Coronary artery (tissue), 2 donors: ENCODE data around the gene SOX6.

Experiments
- DNase-seq: peaks from one replicate; pipeline ENCODE4 v3.0.0-alpha.2; 2017; ENCODE audit warnings: low spot score
- H3K27ac ChIP-seq, 2 donors: fragments of 200-600 bp; sonication (generic); one replicate each; pipeline ENCODE4 v1.5.1; 2016 to 2019
- H3K4me3 ChIP-seq: fragments of 200-600 bp; sonication (generic); 2 replicates; pipeline ENCODE4 v1.5.1; 2016; ENCODE audit warnings: mild to moderate bottlenecking, moderate library complexity
- TF ChIP-seq, protein P1 (sequence below): fragments of 200-600 bp; sonication (generic); IDR thresholded peaks from one replicate; pipeline ENCODE4 v1.5.1; 2019; ENCODE audit warnings: antibody characterized with exemption

SOX6 gene

GRCh38 chr11:15967966-15968365 is 388.4 kb downstream of the SOX6 start:
- Histone ChIP-seq H3K4me3 (no peak overlapping the region), H3K27ac (peak overlapping the region; percentile 80 to 84)
- DNase-seq: no peak
- TF ChIP-seq, protein P1, sequence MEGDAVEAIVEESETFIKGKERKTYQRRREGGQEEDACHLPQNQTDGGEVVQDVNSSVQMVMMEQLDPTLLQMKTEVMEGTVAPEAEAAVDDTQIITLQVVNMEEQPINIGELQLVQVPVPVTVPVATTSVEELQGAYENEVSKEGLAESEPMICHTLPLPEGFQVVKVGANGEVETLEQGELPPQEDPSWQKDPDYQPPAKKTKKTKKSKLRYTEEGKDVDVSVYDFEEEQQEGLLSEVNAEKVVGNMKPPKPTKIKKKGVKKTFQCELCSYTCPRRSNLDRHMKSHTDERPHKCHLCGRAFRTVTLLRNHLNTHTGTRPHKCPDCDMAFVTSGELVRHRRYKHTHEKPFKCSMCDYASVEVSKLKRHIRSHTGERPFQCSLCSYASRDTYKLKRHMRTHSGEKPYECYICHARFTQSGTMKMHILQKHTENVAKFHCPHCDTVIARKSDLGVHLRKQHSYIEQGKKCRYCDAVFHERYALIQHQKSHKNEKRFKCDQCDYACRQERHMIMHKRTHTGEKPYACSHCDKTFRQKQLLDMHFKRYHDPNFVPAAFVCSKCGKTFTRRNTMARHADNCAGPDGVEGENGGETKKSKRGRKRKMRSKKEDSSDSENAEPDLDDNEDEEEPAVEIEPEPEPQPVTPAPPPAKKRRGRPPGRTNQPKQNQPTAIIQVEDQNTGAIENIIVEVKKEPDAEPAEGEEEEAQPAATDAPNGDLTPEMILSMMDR: no peak

- Histone ChIP-seq H3K27ac (peak overlapping the region in 1 of 2 donors; percentile 80), H3K4me3 (no peak overlapping the region)
- TF ChIP-seq, protein P1: no peak
- no peak for DNase-seq
Measured at GRCh38 chr11:15967166-15967565, 389.2 kb downstream of the SOX6 start.

DNA sequence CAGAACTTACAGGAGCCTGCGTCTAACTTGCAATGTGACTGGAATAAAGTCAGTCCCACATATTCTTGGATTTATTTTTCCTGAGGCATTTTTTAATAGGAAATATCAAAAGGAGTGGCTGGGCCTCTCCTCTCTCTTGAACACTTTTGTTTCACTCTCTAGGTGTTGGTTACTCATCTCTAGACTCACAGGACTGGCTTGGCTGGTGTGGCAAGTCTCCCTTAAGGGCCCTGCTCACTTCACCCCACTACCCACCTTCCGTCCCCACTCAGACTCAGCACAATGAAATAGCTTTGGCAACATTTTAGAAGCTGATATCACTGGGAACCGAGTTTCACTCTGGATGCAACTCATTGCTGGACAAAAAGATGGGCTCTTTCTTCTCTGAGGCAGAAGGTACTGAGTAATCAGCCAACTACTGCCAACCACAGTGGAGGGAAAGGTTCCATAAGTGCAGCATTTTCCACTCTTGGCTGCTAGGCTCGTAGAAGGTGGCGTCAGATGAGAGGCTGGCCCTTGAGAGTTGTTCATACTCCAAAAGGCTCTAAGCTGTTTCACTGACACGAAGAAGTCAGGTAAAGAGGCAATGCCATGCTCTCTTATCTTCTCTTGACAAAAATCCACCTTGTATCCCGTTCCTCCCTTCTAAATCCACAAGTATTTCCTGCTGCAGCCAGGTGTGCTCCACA is 390.6 kb downstream of the SOX6 start:
- TF ChIP-seq, protein P1: no peak
- Histone ChIP-seq H3K4me3 (no peak overlapping the region), H3K27ac (no peak overlapping the region)
- DNase-seq: no peak

DNA sequence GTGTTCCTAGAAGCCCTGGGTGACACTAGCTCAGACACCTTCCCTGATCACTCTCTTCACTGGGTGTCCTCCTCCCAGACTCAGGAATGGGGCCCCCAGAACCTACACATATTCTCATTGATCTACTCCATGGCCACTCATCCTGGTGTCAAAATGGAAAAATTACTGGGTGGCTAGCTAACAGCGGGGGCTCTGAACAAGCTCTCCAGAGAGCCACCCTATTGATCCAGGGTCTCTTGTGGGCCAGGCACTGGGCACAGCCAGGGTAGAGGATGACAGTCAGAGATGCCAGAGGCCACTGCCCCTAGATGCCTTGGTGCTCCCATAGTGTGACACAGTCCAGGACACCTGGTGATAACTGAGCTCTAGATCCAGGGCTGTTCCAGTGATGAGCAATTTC is 393.1 kb downstream of the SOX6 start:
- peak; percentile 50 for DNase-seq
- no peak overlapping the region for H3K4me3 ChIP-seq
- TF ChIP-seq, protein P1: no peak
- no peak overlapping the region for H3K27ac ChIP-seq

DNA sequence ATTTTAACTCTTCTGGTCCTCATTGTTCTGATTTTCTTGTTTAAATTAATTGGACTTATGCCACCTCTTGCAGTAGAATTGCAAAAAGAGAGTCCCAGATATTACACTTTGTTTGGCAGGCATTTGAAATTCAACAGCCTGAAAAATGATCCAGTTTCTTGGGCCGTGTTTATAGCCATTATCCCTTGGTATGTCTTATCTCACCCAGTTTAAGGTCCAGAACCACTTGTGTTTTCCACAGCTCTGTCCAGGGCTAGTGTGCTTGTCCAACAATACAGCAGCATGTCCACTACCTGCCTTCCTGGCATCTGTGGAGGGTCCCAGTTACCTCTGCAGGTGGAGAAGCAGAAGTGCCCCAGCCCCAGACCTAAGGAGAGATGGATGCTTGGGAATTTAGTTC is 397.4 kb downstream of the SOX6 start:
- DNase-seq: peak; percentile 4
- no peak overlapping the region for H3K27ac ChIP-seq
- H3K4me3 ChIP-seq: no peak overlapping the region
- TF ChIP-seq, protein P1: no peak

- DNase-seq: peak; percentile 1
- Histone ChIP-seq H3K4me3 (no peak overlapping the region), H3K27ac (no peak overlapping the region)
- TF ChIP-seq, protein P1: no peak
Measured at GRCh38 chr11:15957234-15957633, 399.1 kb downstream of the SOX6 start.

DNA sequence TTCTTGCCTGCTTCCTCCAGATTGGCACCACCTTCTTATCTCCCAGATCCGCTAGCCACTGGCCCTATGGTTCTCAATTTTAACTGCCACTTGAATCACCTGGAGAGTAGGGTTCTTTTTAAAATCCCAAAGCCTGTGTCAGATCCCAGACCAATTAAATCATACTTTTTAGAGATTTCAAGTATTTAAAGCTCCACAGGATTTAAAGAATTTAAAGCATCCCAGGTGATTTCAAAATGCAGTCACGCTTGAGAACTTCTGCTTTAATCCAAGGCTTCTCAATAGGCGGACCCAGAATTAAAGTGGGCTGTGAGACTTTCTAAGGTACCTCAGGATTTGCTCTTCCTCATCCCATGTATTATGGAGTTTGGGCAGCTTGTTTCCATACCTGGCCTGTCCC is 400.0 kb downstream of the SOX6 start:
- H3K27ac ChIP-seq: no peak overlapping the region
- TF ChIP-seq, protein P1: no peak
- H3K4me3 ChIP-seq: no peak overlapping the region
- no peak for DNase-seq
